CD8-positive, alpha-beta memory T cell (primary cell): ENCODE data around the gene ADGRB3. TPM values are rescaled to one million over a fixed set of nuclear protein-coding genes. Genes with fewer than 3 reads are reported as not detected.

ENCODE experiments used
- CTCF ChIA-PET: fragments of 350-600 bp; sonication (Branson Sonifier 250); formaldehyde crosslinking; loops from one replicate; lab custom pipeline; 2021; ENCODE audit warnings: antibody characterized with exemption; lab: Charles Lee
- POLR2A ChIA-PET: fragments of 350-600 bp; sonication (Branson Sonifier 250); formaldehyde crosslinking; loops from one replicate; lab custom pipeline; 2021; ENCODE audit warnings: antibody characterized with exemption; lab: Charles Lee
- DNase-seq, 5 donors: peaks; one replicate each; pipeline versions ENCODE4 v3.0.0 to v3.0.0-alpha.2; 2020 to 2022; ENCODE audit warnings: mixed read lengths in 1 of 5
- H3K27ac ChIP-seq: one replicate; pipeline ENCODE4 v1.7.0; 2013; ENCODE audit warnings: low read depth, mild to moderate bottlenecking, low read length, moderate library complexity
- H3K27me3 ChIP-seq: 2 replicates; pipeline ENCODE4 v1.7.0; 2013; ENCODE audit warnings: low read length, mild to moderate bottlenecking; ENCODE audit not compliant: insufficient read depth, poor library complexity, severe bottlenecking
- H3K36me3 ChIP-seq: 2 replicates; pipeline ENCODE4 v1.7.0; 2013; ENCODE audit warnings: mild to moderate bottlenecking, low read length, moderate library complexity; ENCODE audit not compliant: insufficient read depth
- H3K4me1 ChIP-seq: 2 replicates; pipeline ENCODE4 v1.7.0; 2013; ENCODE audit warnings: mild to moderate bottlenecking, low read length, moderate library complexity; ENCODE audit not compliant: insufficient read depth
- H3K4me3 ChIP-seq: 2 replicates; pipeline ENCODE4 v1.7.0; 2013; ENCODE audit warnings: mild to moderate bottlenecking, low read length
- H3K9me3 ChIP-seq: 2 replicates; pipeline ENCODE4 v1.7.0; 2013; ENCODE audit warnings: mild to moderate bottlenecking, low read length
- H3K27ac Mint-ChIP-seq, 8 donors: one replicate each; pipeline ENCODE4 v1.8.0; 2020 to 2021; ENCODE audit warnings: mixed read lengths in 8 of 8, mild to moderate bottlenecking in 6 of 8, inconsistent platforms in 3 of 8, moderate library complexity in 3 of 8
- H3K27me3 Mint-ChIP-seq, 2 donors: one replicate each; pipeline ENCODE4 v1.8.0; 2020 to 2021; ENCODE audit warnings: mixed read lengths in 2 of 2, mild to moderate bottlenecking in 1 of 2, moderate library complexity in 1 of 2
- H3K36me3 Mint-ChIP-seq, 3 donors: one replicate each; pipeline ENCODE4 v1.8.0; 2020 to 2021; ENCODE audit warnings: mixed read lengths in 3 of 3, inconsistent platforms in 1 of 3, mild to moderate bottlenecking in 1 of 3
- H3K4me1 Mint-ChIP-seq, 3 donors: one replicate each; pipeline ENCODE4 v1.8.0; 2020 to 2021; ENCODE audit warnings: mixed read lengths in 3 of 3, inconsistent platforms in 1 of 3, mild to moderate bottlenecking in 1 of 3
- H3K4me3 Mint-ChIP-seq, 7 donors: one replicate each; pipeline ENCODE4 v1.8.0; 2020 to 2021; ENCODE audit warnings: mixed read lengths in 7 of 7, mild to moderate bottlenecking in 6 of 7, moderate library complexity in 4 of 7, inconsistent platforms in 2 of 7
- H3K9me3 Mint-ChIP-seq, 5 donors: one replicate each; pipeline ENCODE4 v1.8.0; 2020 to 2022; ENCODE audit warnings: mixed read lengths in 5 of 5, mild to moderate bottlenecking in 3 of 5, moderate library complexity in 2 of 5, inconsistent platforms in 1 of 5
- polyA plus RNA-seq: library from polyadenylated mRNA; unstranded; fragments of 300-500 nt; fragmentation: Illumina TruSeq; gene quantifications from one replicate; pipeline ENCODE4 v1.2.3, GENCODE V29; 2021
- total RNA-seq, 2 experiments: library from RNA; stranded (reverse); gene quantifications; one replicate each; pipeline ENCODE4 v1.2.3, GENCODE V29; 2021

ADGRB3 gene
- total and polyA plus RNA-seq, 3 experiments from 2014 or later = not detected

DNA sequence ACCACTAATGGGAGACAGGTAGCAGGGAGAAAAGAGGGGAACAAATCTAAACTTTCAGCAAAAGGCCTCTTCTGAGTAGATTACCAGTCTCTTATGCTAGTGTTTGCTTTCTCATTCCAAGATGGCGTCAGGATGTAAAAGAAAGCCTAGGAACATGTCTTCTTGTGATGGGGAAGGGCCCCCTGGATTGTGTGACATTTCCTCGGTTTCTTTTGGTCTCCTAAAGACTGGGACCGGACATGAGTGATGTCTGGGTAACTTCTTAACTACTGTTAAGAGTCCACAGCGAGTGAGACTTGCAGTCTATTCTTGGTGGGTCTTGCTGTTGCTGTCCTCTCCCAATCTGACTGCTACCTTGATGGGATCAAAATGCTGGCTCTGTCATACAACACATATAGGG, 60.3 kb downstream of the ADGRB3 start:
- no peak for DNase-seq
- Histone ChIP-seq H3K4me1 (no peaks in the 10 kb centered on the region), H3K27me3 (no peaks in the 10 kb centered on the region), H3K36me3 (no peaks in the 10 kb centered on the region), H3K27ac (peak overlapping the region; percentile 10), H3K4me3 (no peak overlapping the region), H3K9me3 (no peaks in the 10 kb centered on the region)
- Mint-ChIP-seq H3K9me3 (peaks cover 0 to 5% (median 4%) of the 10 kb centered on the region in 5 donors), H3K36me3 (no peaks in the 10 kb centered on the region), H3K27ac (no peak overlapping the region), H3K4me3 (no peak overlapping the region), H3K27me3 (no peaks in the 10 kb centered on the region), H3K4me1 (no peaks in the 10 kb centered on the region)
- ChIA-PET CTCF (no interaction called here), POLR2A (no interaction called here)

DNA sequence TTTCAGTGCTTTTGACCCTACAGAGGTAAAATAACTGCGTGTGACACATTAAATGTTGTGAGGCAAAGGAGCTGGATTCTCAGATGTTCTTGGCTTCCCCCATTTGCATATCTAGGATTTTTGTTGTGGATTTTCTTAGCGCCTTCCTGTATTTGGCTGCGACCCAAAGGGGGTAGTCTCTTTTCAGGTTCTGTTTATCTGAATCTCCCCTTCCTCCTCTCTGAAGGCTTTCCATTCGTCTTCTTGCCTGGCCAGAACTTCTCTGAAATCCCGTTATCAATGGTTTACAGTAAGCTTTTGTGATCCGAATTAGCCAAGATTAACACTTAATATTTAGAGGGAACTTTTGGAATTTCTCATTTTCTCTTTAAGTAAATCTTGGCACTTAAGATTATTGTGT, 60.8 kb downstream of the ADGRB3 start:
- Mint-ChIP-seq H3K4me1 (no peaks in the 10 kb centered on the region), H3K27me3 (no peaks in the 10 kb centered on the region), H3K9me3 (peaks cover 0 to 6% (median 0%) of the 10 kb centered on the region in 5 donors), H3K4me3 (no peak overlapping the region), H3K27ac (no peak overlapping the region), H3K36me3 (no peaks in the 10 kb centered on the region)
- Histone ChIP-seq H3K9me3 (no peaks in the 10 kb centered on the region), H3K4me1 (no peaks in the 10 kb centered on the region), H3K36me3 (no peaks in the 10 kb centered on the region), H3K27me3 (no peaks in the 10 kb centered on the region), H3K4me3 (no peak overlapping the region), H3K27ac (peak overlapping the region; percentile 10)
- DNase-seq = no peak
- CTCF ChIA-PET = no interaction called here
- POLR2A ChIA-PET = no interaction called here

- Mint-ChIP-seq H3K27ac (no peak overlapping the region), H3K4me3 (no peak overlapping the region)
Measured at GRCh38 chr6:68697394-68697793, 62.3 kb downstream of the ADGRB3 start.

GRCh38 chr6:68701159-68701558, 66.1 kb downstream of the ADGRB3 start:
- no peaks in the 10 kb centered on the region for H3K4me1 ChIP-seq
- DNase-seq = no peak
- POLR2A ChIA-PET = no interaction called here
- no peaks in the 10 kb centered on the region for H3K36me3 ChIP-seq
- H3K9me3 ChIP-seq = no peaks in the 10 kb centered on the region
- no peak overlapping the region for H3K27ac ChIP-seq
- Mint-ChIP-seq H3K27me3 (no peaks in the 10 kb centered on the region), H3K27ac (no peak overlapping the region), H3K9me3 (peaks cover 0 to 14% (median 4%) of the 10 kb centered on the region in 5 donors), H3K36me3 (no peaks in the 10 kb centered on the region), H3K4me1 (no peaks in the 10 kb centered on the region), H3K4me3 (no peak overlapping the region)
- no peak overlapping the region for H3K4me3 ChIP-seq
- CTCF ChIA-PET = no interaction called here
- H3K27me3 ChIP-seq = no peaks in the 10 kb centered on the region

More at GRCh38 chr6:68697394-68697793, 62.3 kb downstream of the ADGRB3 start:
- DNase-seq = no peak
- no peak overlapping the region for H3K4me3 ChIP-seq
- H3K36me3 Mint-ChIP-seq = no peaks in the 10 kb centered on the region
- no peaks in the 10 kb centered on the region for H3K9me3 ChIP-seq
- no peaks in the 10 kb centered on the region for H3K27me3 ChIP-seq
- no peaks in the 10 kb centered on the region for H3K4me1 ChIP-seq
- CTCF ChIA-PET = no interaction called here
- no peaks in the 10 kb centered on the region for H3K27me3 Mint-ChIP-seq
- no peak overlapping the region for H3K27ac ChIP-seq
- POLR2A ChIA-PET = no interaction called here
- no peaks in the 10 kb centered on the region for H3K36me3 ChIP-seq
- no peaks in the 10 kb centered on the region for H3K4me1 Mint-ChIP-seq
- peaks cover 0 to 10% (median 0%) of the 10 kb centered on the region in 5 donors for H3K9me3 Mint-ChIP-seq

GRCh38 chr6:68704485-68704884, 69.4 kb downstream of the ADGRB3 start:
- Mint-ChIP-seq H3K4me3 (no peak overlapping the region), H3K9me3 (peaks cover 0 to 12% (median 3%) of the 10 kb centered on the region in 5 donors), H3K27ac (no peak overlapping the region), H3K36me3 (no peaks in the 10 kb centered on the region), H3K4me1 (no peaks in the 10 kb centered on the region), H3K27me3 (no peaks in the 10 kb centered on the region)
- Histone ChIP-seq H3K9me3 (no peaks in the 10 kb centered on the region), H3K27ac (no peak overlapping the region), H3K4me3 (no peak overlapping the region), H3K36me3 (no peaks in the 10 kb centered on the region), H3K4me1 (no peaks in the 10 kb centered on the region), H3K27me3 (no peaks in the 10 kb centered on the region)
- POLR2A ChIA-PET = no interaction called here
- DNase-seq = no peak
- CTCF ChIA-PET = no interaction called here

DNA sequence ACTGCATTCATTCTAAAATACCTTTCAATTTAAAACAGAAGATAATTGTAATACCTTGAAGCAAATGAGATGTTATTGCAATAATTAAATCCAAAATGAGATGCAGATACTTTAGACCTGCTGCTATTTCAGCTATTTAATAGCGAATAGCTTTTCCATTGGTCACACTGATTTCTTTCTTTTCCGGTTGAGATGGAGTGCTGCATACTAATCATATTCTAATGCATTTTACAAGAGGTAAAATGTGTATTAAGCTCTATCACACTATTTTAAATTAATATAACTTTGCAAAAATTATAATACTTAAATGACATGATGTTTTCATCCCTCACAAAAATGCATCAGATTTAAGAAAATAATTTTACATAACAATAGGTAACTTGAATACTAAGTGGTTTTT, 74.0 kb downstream of the ADGRB3 start:
- no peak overlapping the region for H3K4me3 ChIP-seq
- no peaks in the 10 kb centered on the region for H3K9me3 ChIP-seq
- CTCF ChIA-PET = no interaction called here
- H3K27ac Mint-ChIP-seq = no peak overlapping the region
- H3K4me1 Mint-ChIP-seq = no peaks in the 10 kb centered on the region
- H3K9me3 Mint-ChIP-seq = peaks cover 0 to 7% (median 5%) of the 10 kb centered on the region in 5 donors
- DNase-seq = no peak
- H3K27ac ChIP-seq = no peak overlapping the region
- H3K36me3 Mint-ChIP-seq = no peaks in the 10 kb centered on the region
- no peaks in the 10 kb centered on the region for H3K36me3 ChIP-seq
- POLR2A ChIA-PET = no interaction called here
- H3K4me1 ChIP-seq = no peaks in the 10 kb centered on the region
- H3K27me3 ChIP-seq = no peaks in the 10 kb centered on the region
- H3K4me3 Mint-ChIP-seq = no peak overlapping the region
- no peaks in the 10 kb centered on the region for H3K27me3 Mint-ChIP-seq

DNA sequence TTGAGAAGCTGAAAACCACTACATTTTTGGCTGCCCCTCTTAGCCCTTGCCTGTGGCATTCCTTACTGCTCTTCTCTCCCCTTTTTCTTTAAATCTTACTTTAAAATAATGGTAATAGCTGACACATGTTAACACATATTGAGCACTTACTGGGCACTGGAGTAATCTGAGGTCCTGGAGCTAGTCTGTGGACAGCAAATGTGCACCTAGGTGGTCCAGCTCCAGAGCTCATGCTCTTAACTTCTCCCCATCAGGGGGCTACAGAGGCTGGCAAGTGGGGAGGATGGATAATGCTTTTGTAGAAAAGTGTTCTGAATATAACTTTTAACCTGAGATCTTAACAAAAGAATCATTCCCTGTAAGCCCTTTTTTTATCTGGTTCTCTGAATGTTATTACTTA, 74.8 kb downstream of the ADGRB3 start:
- H3K4me1 ChIP-seq = no peaks in the 10 kb centered on the region

DNA sequence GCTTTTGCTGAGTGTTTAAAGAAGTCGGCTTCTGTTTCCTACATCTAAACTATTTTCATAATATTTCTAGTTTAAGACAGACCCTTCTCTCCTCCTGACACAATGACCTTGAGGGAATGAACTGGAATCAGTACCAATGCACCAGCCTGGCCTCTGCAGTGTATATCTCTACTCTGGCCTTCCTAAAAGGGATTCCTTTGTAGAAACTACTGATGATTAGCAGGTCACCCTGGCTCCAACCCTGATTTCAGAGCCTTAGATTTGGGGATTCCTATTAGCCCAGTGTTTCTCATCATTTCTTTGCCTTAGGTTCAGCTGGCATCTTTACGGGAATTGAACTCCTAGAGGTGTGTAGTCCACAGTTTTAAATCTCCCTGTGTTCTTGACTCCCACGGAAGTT, 75.4 kb downstream of the ADGRB3 start:
- Histone ChIP-seq H3K27me3 (no peaks in the 10 kb centered on the region), H3K27ac (no peak overlapping the region), H3K4me3 (no peak overlapping the region), H3K9me3 (no peaks in the 10 kb centered on the region), H3K4me1 (no peaks in the 10 kb centered on the region), H3K36me3 (no peaks in the 10 kb centered on the region)
- peaks cover 0 to 7% (median 3%) of the 10 kb centered on the region in 5 donors for H3K9me3 Mint-ChIP-seq
- DNase-seq = no peak
- POLR2A ChIA-PET = no interaction called here
- H3K4me3 Mint-ChIP-seq = no peak overlapping the region
- CTCF ChIA-PET = no interaction called here
- no peak overlapping the region for H3K27ac Mint-ChIP-seq
- no peaks in the 10 kb centered on the region for H3K4me1 Mint-ChIP-seq
- H3K27me3 Mint-ChIP-seq = no peaks in the 10 kb centered on the region
- H3K36me3 Mint-ChIP-seq = no peaks in the 10 kb centered on the region

More for the DNA sequence above, 74.8 kb downstream of the ADGRB3 start:
- ChIA-PET CTCF (no interaction called here), POLR2A (no interaction called here)
- no peaks in the 10 kb centered on the region for H3K27me3 Mint-ChIP-seq
- Histone ChIP-seq H3K27ac (no peak overlapping the region), H3K9me3 (no peaks in the 10 kb centered on the region), H3K27me3 (no peaks in the 10 kb centered on the region), H3K4me3 (no peak overlapping the region), H3K36me3 (no peaks in the 10 kb centered on the region)
- H3K4me1 Mint-ChIP-seq = no peaks in the 10 kb centered on the region
- DNase-seq = no peak
- H3K9me3 Mint-ChIP-seq = peaks cover 0 to 7% (median 5%) of the 10 kb centered on the region in 5 donors
- H3K4me3 Mint-ChIP-seq = no peak overlapping the region
- H3K27ac Mint-ChIP-seq = no peak overlapping the region
- no peaks in the 10 kb centered on the region for H3K36me3 Mint-ChIP-seq

DNA sequence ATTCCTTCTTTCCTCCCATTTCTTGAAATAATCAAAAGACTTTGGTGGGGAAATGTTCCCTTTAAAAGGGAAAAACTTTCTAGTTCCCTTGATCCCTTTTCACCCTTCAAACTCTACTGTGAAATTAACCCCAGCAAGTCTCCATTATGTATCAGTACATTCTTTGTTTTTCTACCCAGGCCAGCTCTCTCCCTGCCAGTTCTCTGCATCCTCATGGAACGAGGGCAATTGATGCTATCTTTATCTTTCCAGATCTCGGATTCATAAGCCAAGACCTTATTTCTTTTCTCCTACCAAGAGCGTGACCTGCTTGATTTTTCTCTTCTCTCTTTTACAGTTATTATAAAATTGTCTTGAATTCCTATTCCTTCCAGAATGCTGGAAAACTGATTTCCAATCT, 75.8 kb downstream of the ADGRB3 start:
- Mint-ChIP-seq H3K27me3 (no peaks in the 10 kb centered on the region), H3K27ac (no peak overlapping the region), H3K9me3 (peaks cover 0 to 7% (median 2%) of the 10 kb centered on the region in 5 donors), H3K36me3 (no peaks in the 10 kb centered on the region), H3K4me1 (no peaks in the 10 kb centered on the region), H3K4me3 (no peak overlapping the region)
- DNase-seq = no peak
- no peak overlapping the region for H3K27ac ChIP-seq
- CTCF ChIA-PET = no interaction called here
- no peaks in the 10 kb centered on the region for H3K9me3 ChIP-seq
- no peaks in the 10 kb centered on the region for H3K36me3 ChIP-seq
- no peaks in the 10 kb centered on the region for H3K4me1 ChIP-seq
- no peaks in the 10 kb centered on the region for H3K27me3 ChIP-seq
- POLR2A ChIA-PET = no interaction called here
- H3K4me3 ChIP-seq = no peak overlapping the region
